CD8-positive, alpha-beta memory T cell (primary cell): Measurements from ENCODE around the gene NBEAL2. TPM values are rescaled to one million over a fixed set of nuclear protein-coding genes. Genes with fewer than 3 reads are reported as not detected.
"Not testable (repeated sequence)": the region's sequence is repeated elsewhere in the genome, so short reads cannot be mapped to it uniquely, and the experiment has no call there.

Source experiments
- CTCF ChIA-PET: fragments of 350-600 bp; sonication (Branson Sonifier 250); formaldehyde crosslinking; loops from one replicate; lab custom pipeline; 2021; ENCODE audit warnings: antibody characterized with exemption; lab: Charles Lee
- POLR2A ChIA-PET: fragments of 350-600 bp; sonication (Branson Sonifier 250); formaldehyde crosslinking; loops from one replicate; lab custom pipeline; 2021; ENCODE audit warnings: antibody characterized with exemption; lab: Charles Lee
- DNase-seq, 5 donors: peaks; one replicate each; pipeline versions ENCODE4 v3.0.0 to v3.0.0-alpha.2; 2020 to 2022; ENCODE audit warnings: mixed read lengths in 1 of 5
- H3K27ac ChIP-seq: one replicate; pipeline ENCODE4 v1.7.0; 2013; ENCODE audit warnings: low read depth, mild to moderate bottlenecking, low read length, moderate library complexity
- H3K27me3 ChIP-seq: 2 replicates; pipeline ENCODE4 v1.7.0; 2013; ENCODE audit warnings: low read length, mild to moderate bottlenecking; ENCODE audit not compliant: insufficient read depth, poor library complexity, severe bottlenecking
- H3K36me3 ChIP-seq: 2 replicates; pipeline ENCODE4 v1.7.0; 2013; ENCODE audit warnings: mild to moderate bottlenecking, low read length, moderate library complexity; ENCODE audit not compliant: insufficient read depth
- H3K4me1 ChIP-seq: 2 replicates; pipeline ENCODE4 v1.7.0; 2013; ENCODE audit warnings: mild to moderate bottlenecking, low read length, moderate library complexity; ENCODE audit not compliant: insufficient read depth
- H3K4me3 ChIP-seq: 2 replicates; pipeline ENCODE4 v1.7.0; 2013; ENCODE audit warnings: mild to moderate bottlenecking, low read length
- H3K9me3 ChIP-seq: 2 replicates; pipeline ENCODE4 v1.7.0; 2013; ENCODE audit warnings: mild to moderate bottlenecking, low read length
- H3K27ac Mint-ChIP-seq, 8 donors: one replicate each; pipeline ENCODE4 v1.8.0; 2020 to 2021; ENCODE audit warnings: mixed read lengths in 8 of 8, mild to moderate bottlenecking in 6 of 8, inconsistent platforms in 3 of 8, moderate library complexity in 3 of 8
- H3K27me3 Mint-ChIP-seq, 2 donors: one replicate each; pipeline ENCODE4 v1.8.0; 2020 to 2021; ENCODE audit warnings: mixed read lengths in 2 of 2, mild to moderate bottlenecking in 1 of 2, moderate library complexity in 1 of 2
- H3K36me3 Mint-ChIP-seq, 3 donors: one replicate each; pipeline ENCODE4 v1.8.0; 2020 to 2021; ENCODE audit warnings: mixed read lengths in 3 of 3, inconsistent platforms in 1 of 3, mild to moderate bottlenecking in 1 of 3
- H3K4me1 Mint-ChIP-seq, 3 donors: one replicate each; pipeline ENCODE4 v1.8.0; 2020 to 2021; ENCODE audit warnings: mixed read lengths in 3 of 3, inconsistent platforms in 1 of 3, mild to moderate bottlenecking in 1 of 3
- H3K4me3 Mint-ChIP-seq, 7 donors: one replicate each; pipeline ENCODE4 v1.8.0; 2020 to 2021; ENCODE audit warnings: mixed read lengths in 7 of 7, mild to moderate bottlenecking in 6 of 7, moderate library complexity in 4 of 7, inconsistent platforms in 2 of 7
- H3K9me3 Mint-ChIP-seq, 5 donors: one replicate each; pipeline ENCODE4 v1.8.0; 2020 to 2022; ENCODE audit warnings: mixed read lengths in 5 of 5, mild to moderate bottlenecking in 3 of 5, moderate library complexity in 2 of 5, inconsistent platforms in 1 of 5
- polyA plus RNA-seq: library from polyadenylated mRNA; unstranded; fragments of 300-500 nt; fragmentation: Illumina TruSeq; gene quantifications from one replicate; pipeline ENCODE4 v1.2.3, GENCODE V29; 2021
- total RNA-seq, 2 experiments: library from RNA; stranded (reverse); gene quantifications; one replicate each; pipeline ENCODE4 v1.2.3, GENCODE V29; 2021

Gene NBEAL2
- total and polyA plus RNA-seq, 3 experiments from 2014 or later, result 12.8 to 83.5 (median 76.2) TPM

GRCh38 chr3:47028146-47028545 lies 48.7 kb downstream of the NBEAL2 start:
- no peak overlapping the region for H3K27ac ChIP-seq
- H3K4me3 Mint-ChIP-seq, result no peak overlapping the region
- no peaks in the 10 kb centered on the region for H3K27me3 ChIP-seq
- ChIA-PET CTCF (no interaction called here), POLR2A (interaction anchor here (0.6 kb wide), 2 partner anchors 28 to 51 kb away, joined by 3 read pairs; no protein-coding TSS in a partner anchor)
- H3K27ac Mint-ChIP-seq, result peak overlapping the region in 4 of 8 donors; percentile 10 to 16 (median 14)
- no peaks in the 10 kb centered on the region for H3K9me3 ChIP-seq
- no peaks in the 10 kb centered on the region for H3K27me3 Mint-ChIP-seq
- H3K36me3 Mint-ChIP-seq, result peaks cover 3 to 59% (median 16%) of the 10 kb centered on the region in 3 donors
- peaks cover 4% of the 10 kb centered on the region for H3K4me1 ChIP-seq
- no peak for DNase-seq
- H3K4me1 Mint-ChIP-seq, result peaks cover 29 to 55% (median 41%) of the 10 kb centered on the region in 3 donors
- peaks cover 5% of the 10 kb centered on the region for H3K36me3 ChIP-seq
- H3K4me3 ChIP-seq, result no peak overlapping the region
- H3K9me3 Mint-ChIP-seq, result no peaks in the 10 kb centered on the region

- Histone ChIP-seq H3K27me3 (no peaks in the 10 kb centered on the region), H3K4me3 (no peak overlapping the region), H3K9me3 (no peaks in the 10 kb centered on the region), H3K4me1 (peaks cover 4% of the 10 kb centered on the region), H3K36me3 (peaks cover 5% of the 10 kb centered on the region), H3K27ac (no peak overlapping the region)
- H3K36me3 Mint-ChIP-seq, result peaks cover 3 to 62% (median 17%) of the 10 kb centered on the region in 3 donors
- no peaks in the 10 kb centered on the region for H3K9me3 Mint-ChIP-seq
- H3K27me3 Mint-ChIP-seq, result no peaks in the 10 kb centered on the region
- ChIA-PET POLR2A (interaction anchor here (0.6 to 0.7 kb wide), 3 partner anchors 7 to 135 kb away, joined by 3 read pairs; no protein-coding TSS in a partner anchor), CTCF (no interaction called here)
- DNase-seq, result no peak
- H3K27ac Mint-ChIP-seq, result peak overlapping the region in 4 of 8 donors; percentile 14 to 90 (median 30)
- H3K4me1 Mint-ChIP-seq, result peaks cover 29 to 58% (median 43%) of the 10 kb centered on the region in 3 donors
- no peak overlapping the region for H3K4me3 Mint-ChIP-seq
Measured at GRCh38 chr3:47028667-47029066, 49.2 kb downstream of the NBEAL2 start.

DNA sequence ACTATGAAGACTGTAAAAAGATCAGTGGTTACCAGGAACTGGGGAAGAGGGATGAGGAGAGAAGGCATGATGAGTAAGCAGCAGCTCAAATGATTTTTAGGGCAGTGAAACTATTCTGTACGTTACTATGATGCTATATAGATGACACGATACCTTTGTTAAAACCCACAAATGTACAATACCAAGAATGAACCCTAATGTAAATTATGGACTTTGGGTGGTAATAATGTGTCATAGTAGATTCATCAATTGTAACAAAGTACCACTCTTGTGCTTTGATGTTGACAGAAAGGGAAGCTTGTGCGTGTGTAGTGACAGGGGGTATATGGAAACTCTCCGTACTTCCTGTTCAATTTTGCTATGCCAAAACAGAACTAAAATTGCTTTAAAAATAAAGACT lies 51.6 kb downstream of the NBEAL2 start:
- not testable (repeated sequence) for H3K27ac ChIP-seq, H3K4me3 ChIP-seq, H3K9me3 Mint-ChIP-seq, H3K27me3 ChIP-seq, H3K4me1 ChIP-seq, H3K27me3 Mint-ChIP-seq, H3K9me3 ChIP-seq
- DNase-seq, result peak in 2 of 5 donors; percentile 11 to 58
- Mint-ChIP-seq H3K36me3 (peaks cover 8 to 74% (median 21%) of the 10 kb centered on the region in 3 donors), H3K4me3 (peak overlapping the region in 1 of 7 donors; percentile 39), H3K27ac (peak overlapping the region in 7 of 8 donors; percentile 1 to 83 (median 65)), H3K4me1 (peaks cover 18 to 60% (median 32%) of the 10 kb centered on the region in 3 donors)
- CTCF ChIA-PET, result interaction anchor here (1.2 kb wide), 1 partner anchor 10 kb away, joined by 3 read pairs; no protein-coding TSS in a partner anchor
- POLR2A ChIA-PET, result interaction anchor here (0.6 kb wide), 1 partner anchor 102 kb away, joined by 3 read pairs; no protein-coding TSS in a partner anchor
- H3K36me3 ChIP-seq, result peaks cover 27% of the 10 kb centered on the region

DNA sequence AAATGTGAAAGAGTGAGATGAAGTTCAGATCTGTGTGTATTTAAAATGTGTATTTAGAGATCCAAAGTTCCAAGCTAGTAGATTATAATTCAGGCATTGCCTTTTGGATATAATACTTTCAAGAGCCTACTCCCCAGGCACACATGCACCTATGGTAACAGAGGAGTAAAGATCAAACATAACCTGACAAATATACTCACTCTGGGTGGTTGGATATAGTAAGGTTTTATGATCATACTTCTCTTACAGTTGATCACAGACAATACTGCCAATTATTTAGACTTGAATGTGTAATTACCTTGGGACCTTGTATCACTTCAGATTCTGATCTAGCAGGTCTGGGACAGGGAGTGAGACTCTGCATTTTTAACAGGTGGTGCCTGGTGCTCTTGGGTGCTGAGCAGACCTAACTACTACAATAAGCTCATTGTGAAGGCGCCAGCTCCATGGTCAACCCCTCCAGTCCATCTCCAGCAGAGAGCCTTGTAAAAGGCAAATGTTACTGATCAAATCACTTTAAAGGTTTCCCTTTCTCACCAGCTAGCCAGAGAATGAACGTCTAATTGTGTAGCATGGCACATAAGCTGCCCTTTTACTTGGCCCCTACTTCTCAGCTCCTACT lies 55.5 kb downstream of the NBEAL2 start:
- H3K27ac Mint-ChIP-seq, result peak overlapping the region in 6 of 8 donors; percentile 10 to 73 (median 32)
- ChIA-PET POLR2A (interaction anchor here (1.1 kb wide), 1 partner anchor 26 kb away, joined by 3 read pairs; no protein-coding TSS in a partner anchor), CTCF (interaction anchor here (0.7 kb wide), 1 partner anchor 13 kb away, joined by 3 read pairs; no protein-coding TSS in a partner anchor)
- DNase-seq, result no peak
- H3K27me3 Mint-ChIP-seq, result no peaks in the 10 kb centered on the region
- H3K4me3 Mint-ChIP-seq, result peak overlapping the region in 1 of 7 donors; percentile 7
- Histone ChIP-seq H3K36me3 (peaks cover 35% of the 10 kb centered on the region), H3K27ac (no peak overlapping the region), H3K4me1 (peaks cover 19% of the 10 kb centered on the region), H3K9me3 (no peaks in the 10 kb centered on the region), H3K27me3 (no peaks in the 10 kb centered on the region), H3K4me3 (no peak overlapping the region)
- peaks cover 30 to 68% (median 44%) of the 10 kb centered on the region in 3 donors for H3K4me1 Mint-ChIP-seq
- H3K36me3 Mint-ChIP-seq, result peaks cover 13 to 71% (median 17%) of the 10 kb centered on the region in 3 donors
- no peaks in the 10 kb centered on the region for H3K9me3 Mint-ChIP-seq

- CTCF ChIA-PET, result interaction anchor here (0.7 kb wide), 1 partner anchor 13 kb away, joined by 3 read pairs; no protein-coding TSS in a partner anchor
- Mint-ChIP-seq H3K9me3 (no peaks in the 10 kb centered on the region), H3K4me1 (peaks cover 33 to 75% (median 38%) of the 10 kb centered on the region in 3 donors), H3K36me3 (peaks cover 13 to 76% (median 17%) of the 10 kb centered on the region in 3 donors), H3K27ac (peak overlapping the region in 4 of 8 donors; percentile 23 to 73 (median 53)), H3K4me3 (peak overlapping the region in 1 of 7 donors; percentile 7), H3K27me3 (no peaks in the 10 kb centered on the region)
- Histone ChIP-seq H3K4me3 (no peak overlapping the region), H3K27ac (no peak overlapping the region), H3K9me3 (no peaks in the 10 kb centered on the region), H3K27me3 (no peaks in the 10 kb centered on the region), H3K36me3 (peaks cover 38% of the 10 kb centered on the region), H3K4me1 (peaks cover 18% of the 10 kb centered on the region)
- POLR2A ChIA-PET, result interaction anchor here (0.5 to 1.1 kb wide), 2 partner anchors 13 to 26 kb away, joined by 3 read pairs; no protein-coding TSS in a partner anchor
- no peak for DNase-seq
Measured at GRCh38 chr3:47035645-47036044, 56.2 kb downstream of the NBEAL2 start.

DNA sequence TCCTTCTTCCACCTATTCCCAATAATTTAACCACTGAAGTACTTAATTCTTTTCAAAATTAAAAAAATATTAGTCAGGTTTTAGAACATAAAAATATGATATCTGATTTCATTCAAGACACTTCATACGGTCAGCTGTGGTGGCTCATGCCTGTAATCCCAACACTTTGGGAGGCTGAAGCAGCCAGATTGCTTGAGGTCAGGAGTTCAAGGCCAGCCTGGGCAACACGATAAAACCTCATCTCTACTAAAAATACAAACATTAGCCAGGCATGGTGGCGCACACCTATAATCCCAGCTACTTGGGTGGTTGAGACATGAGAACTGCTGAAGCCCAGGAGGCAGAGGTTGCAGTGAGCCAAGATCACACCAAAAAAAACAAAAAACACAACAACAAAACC lies 56.7 kb downstream of the NBEAL2 start:
- no peak overlapping the region for H3K4me3 ChIP-seq
- Mint-ChIP-seq H3K4me1 (peaks cover 29 to 72% (median 33%) of the 10 kb centered on the region in 3 donors), H3K9me3 (no peaks in the 10 kb centered on the region), H3K36me3 (peaks cover 13 to 76% (median 16%) of the 10 kb centered on the region in 3 donors), H3K27me3 (no peaks in the 10 kb centered on the region), H3K4me3 (peak overlapping the region in 1 of 7 donors; percentile 5), H3K27ac (peak overlapping the region in 5 of 8 donors; percentile 17 to 77 (median 62))
- ChIA-PET POLR2A (interaction anchor here (0.5 to 1.1 kb wide), 2 partner anchors 14 to 27 kb away, joined by 3 read pairs; no protein-coding TSS in a partner anchor), CTCF (no interaction called here)
- H3K4me1 ChIP-seq, result peaks cover 14% of the 10 kb centered on the region
- no peaks in the 10 kb centered on the region for H3K9me3 ChIP-seq
- no peak overlapping the region for H3K27ac ChIP-seq
- no peak for DNase-seq
- H3K27me3 ChIP-seq, result no peaks in the 10 kb centered on the region
- H3K36me3 ChIP-seq, result peaks cover 43% of the 10 kb centered on the region

DNA sequence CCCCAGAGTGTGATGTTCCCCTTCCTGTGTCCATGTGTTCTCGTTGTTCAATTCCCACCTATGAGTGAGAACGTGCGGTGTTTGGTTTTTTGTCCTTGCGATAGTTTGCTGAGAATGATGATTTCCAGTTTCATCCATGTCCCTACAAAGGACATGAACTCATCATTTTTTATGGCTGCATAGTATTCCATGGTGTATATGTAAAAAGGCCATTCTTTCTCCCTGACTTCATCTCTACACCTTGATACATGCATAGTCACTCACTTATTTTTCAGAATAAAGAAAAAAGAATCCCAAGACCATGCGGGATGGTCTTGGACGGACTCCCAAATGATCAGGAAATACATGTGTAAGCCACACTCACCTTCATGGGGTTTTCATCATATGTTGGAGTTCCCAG lies 57.8 kb downstream of the NBEAL2 start:
- CTCF ChIA-PET, H3K27me3 ChIP-seq, H3K27ac ChIP-seq, H3K9me3 Mint-ChIP-seq, H3K27me3 Mint-ChIP-seq, H3K9me3 ChIP-seq, DNase-seq: not testable (repeated sequence)
- Histone ChIP-seq H3K4me3 (peak overlapping the region; percentile 17), H3K4me1 (peaks cover 14% of the 10 kb centered on the region), H3K36me3 (peaks cover 55% of the 10 kb centered on the region)
- Mint-ChIP-seq H3K36me3 (peaks cover 13 to 79% (median 16%) of the 10 kb centered on the region in 3 donors), H3K27ac (peak overlapping the region; percentile 48 to 98 (median 96)), H3K4me3 (peak overlapping the region in 6 of 7 donors; percentile 50 to 81 (median 65)), H3K4me1 (peaks cover 22 to 63% (median 28%) of the 10 kb centered on the region in 3 donors)
- POLR2A ChIA-PET, result interaction anchor here (0.6 kb wide), 1 partner anchor 61 kb away, joined by 4 read pairs; the partner anchor contains the start of gene CCDC12
